Stimulated activated CD4-positive, alpha-beta T cell treated with anti-CD3 and anti-CD28 coated beads, TNF-alpha, amount 100 ng/mL, for 48 hours (primary cell): ENCODE data around the gene CD99L2.
A peak's percentile ranks its signal among the peaks of the same experiment; 100 is the strongest.
"Not testable (repeated sequence)": the region's sequence is repeated elsewhere in the genome, so short reads cannot be mapped to it uniquely, and the experiment has no call there.

ENCODE experiments used
- DNase-seq, 3 donors: peaks; one replicate each; pipeline ENCODE4 v3.0.0-alpha.2; 2020; ENCODE audit warnings: low read depth in 3 of 3

The CD99L2 gene

DNA sequence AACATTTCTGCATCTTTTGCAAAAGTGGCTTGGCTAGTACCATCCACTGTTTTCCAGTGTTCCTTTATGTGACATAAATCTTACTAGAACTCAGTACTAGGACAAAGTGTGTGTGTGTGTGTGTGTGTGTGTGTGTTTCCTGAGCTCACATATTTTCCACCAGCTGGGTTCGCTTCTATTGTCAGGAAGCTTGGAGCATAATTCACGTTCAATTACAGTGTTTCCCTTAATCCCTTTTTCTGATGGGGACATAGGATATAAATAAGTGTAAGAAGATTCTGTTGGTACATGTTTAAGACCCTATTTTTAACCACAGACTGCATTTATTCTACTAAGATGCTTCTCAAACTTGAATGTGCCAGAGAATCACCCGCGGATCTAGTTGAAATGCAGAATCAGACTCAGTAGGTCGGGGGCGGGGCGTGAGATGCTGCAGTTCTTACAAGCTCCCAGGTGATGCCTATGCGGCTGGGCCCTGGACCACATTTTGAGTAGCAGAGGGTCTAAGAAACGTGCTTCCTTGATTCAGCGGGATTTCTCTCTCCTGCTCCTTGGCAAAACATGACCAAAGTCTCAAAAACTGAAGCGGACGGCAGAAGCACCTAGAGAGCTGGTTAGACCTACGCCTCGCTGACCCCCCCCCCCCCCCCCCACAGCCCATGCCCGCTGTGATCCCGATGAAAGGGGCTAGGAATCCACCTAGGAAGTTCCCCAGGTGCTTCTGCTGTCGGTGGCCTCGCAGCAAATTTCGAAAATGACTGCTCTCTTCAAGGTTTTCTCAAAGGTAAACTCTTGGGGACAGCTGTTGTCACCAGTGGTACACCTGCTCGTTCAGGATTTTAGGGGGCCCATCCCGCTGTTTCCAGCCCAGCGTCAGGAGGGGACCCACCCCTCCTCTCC, 797 bp downstream of the CD99L2 start:
- DNase-seq, result peak; percentile 10 to 30 (median 26)

GRCh38 chrX:150896632-150897031, 1.8 kb downstream of the CD99L2 start:
- DNase-seq, result no peak

DNA sequence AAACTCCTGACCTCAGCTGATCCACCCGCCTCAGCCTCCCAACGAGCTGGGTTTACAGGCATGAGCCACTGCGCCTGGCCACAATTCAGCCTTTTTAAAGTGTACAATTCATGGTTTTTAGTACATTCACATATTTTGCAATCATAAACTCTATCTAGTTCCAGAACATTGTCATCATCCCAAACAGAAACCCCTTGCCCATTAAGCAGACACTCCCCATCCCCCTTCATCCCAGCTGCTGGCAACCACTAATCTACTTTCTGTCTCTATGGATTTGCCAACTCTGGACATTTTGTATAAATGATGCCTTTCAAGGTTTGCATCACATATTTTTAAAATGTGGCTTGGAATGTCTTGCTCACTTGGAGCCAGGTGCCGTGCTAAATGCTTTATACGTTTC, 4.5 kb downstream of the CD99L2 start:
- DNase-seq, result no peak

GRCh38 chrX:150889131-150889530, 9.3 kb downstream of the CD99L2 start:
- no peak for DNase-seq

GRCh38 chrX:150887906-150888465, 10.5 kb downstream of the CD99L2 start:
- no peak for DNase-seq

DNA sequence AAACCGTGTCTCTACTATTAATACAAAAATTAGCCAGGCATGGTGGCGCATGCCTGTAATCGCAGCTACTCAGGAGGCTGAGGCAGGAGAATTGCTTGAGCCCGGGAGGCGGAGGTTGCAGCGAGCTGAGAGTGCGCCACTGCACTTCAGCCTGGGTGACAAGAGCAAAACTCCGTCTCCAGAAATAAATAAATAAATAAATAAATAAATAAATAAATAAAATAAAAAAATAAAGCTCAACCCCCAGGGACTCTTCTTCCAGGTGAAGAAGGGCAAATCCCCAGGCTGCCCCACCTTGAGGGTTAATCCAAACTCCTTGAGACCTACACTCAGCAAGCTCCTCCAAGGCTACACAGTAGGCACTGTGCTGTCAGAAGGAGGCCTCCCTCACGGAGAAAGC, 11.2 kb downstream of the CD99L2 start:
- DNase-seq, result not testable (repeated sequence)

DNA sequence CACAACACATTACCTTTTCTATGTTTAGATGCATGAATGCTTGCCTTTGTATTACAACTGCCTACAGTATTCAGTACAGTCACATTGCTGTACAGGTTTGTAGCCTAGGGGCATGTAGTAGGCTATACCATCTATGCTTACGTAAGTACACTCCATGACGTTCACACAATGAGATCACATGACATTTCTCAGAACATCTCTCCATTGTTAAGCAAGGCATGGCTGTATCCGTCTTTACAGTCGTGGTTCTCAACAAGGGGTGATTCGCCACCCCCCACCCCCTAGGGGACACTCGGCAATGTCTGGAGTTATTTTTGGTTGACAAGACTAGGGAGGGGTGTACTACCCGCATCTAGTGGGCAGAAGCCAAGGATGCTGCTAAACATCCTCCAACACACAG, 12.1 kb downstream of the CD99L2 start:
- no peak for DNase-seq

DNA sequence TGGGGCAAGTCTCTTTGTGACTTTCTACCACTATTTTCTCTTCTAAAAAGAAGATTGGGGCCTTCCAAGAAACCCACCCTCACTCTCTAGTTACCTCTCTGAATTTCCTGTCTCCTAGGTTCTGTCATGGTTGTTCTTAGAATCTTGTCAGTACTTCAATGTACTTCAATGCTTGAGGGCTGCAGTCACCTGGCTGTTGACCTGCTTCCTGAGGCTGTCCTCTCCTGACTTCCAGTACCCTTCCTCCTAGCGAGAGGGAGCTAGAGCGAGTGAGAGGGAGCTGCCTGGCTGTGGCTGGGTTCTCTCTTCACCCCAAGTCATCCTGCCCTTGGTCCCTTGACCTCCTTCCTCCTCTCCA, 17.7 kb downstream of the CD99L2 start:
- DNase-seq, result no peak

DNA sequence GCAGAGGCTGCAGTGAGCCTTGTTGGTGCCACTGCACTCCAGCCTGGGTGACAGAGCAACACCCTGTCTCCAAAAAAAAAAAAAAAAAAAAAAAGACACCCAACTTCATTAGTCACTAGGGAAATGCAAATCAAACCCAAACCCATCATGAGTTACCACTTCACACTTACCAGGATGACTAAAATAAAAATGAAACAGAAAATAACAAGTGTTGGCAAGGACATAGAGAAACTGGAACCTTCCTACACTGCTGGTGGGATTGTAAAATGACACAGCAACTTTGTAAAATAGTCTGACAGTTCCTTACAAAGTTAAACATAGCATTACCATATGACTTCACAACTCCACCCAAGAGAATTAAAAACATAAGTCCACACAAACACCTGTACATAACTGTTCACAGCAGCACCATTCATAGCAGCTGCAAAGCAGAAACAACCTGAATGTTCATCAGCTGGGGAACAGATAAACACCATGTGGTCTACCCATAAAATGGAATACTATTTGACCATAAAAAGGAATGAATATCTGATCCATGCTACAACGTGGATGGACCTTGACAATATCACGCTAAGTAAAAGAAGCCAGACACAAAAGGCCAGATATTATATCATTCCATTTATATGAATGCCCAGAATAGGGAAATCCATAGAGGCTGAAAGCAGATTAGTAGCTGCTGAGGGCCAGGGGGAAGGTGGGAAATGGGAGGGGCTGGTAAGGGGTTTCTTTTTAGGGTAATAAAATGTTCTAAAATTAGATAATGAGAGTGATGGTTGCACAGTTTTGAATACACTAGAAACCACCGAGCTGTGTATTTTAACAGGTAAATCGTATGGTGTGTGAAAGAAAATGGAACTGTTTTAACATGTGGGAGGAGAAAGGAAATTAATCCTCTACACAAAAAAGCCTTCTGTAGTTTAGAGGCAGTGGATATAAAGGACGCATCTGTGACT, 18.3 kb downstream of the CD99L2 start:
- no peak for DNase-seq

GRCh38 chrX:150875621-150876020, 22.8 kb downstream of the CD99L2 start:
- not testable (repeated sequence) for DNase-seq

- no peak for DNase-seq
Measured at GRCh38 chrX:150874448-150874847, 24.0 kb downstream of the CD99L2 start.

- no peak for DNase-seq
Measured at GRCh38 chrX:150873616-150874015, 24.9 kb downstream of the CD99L2 start.

- no peak for DNase-seq
Measured at GRCh38 chrX:150872773-150873336, 25.6 kb downstream of the CD99L2 start.

GRCh38 chrX:150871341-150871811, 27.1 kb downstream of the CD99L2 start:
- DNase-seq, result no peak

GRCh38 chrX:150870487-150871340, 27.8 kb downstream of the CD99L2 start:
- no peak for DNase-seq

DNA sequence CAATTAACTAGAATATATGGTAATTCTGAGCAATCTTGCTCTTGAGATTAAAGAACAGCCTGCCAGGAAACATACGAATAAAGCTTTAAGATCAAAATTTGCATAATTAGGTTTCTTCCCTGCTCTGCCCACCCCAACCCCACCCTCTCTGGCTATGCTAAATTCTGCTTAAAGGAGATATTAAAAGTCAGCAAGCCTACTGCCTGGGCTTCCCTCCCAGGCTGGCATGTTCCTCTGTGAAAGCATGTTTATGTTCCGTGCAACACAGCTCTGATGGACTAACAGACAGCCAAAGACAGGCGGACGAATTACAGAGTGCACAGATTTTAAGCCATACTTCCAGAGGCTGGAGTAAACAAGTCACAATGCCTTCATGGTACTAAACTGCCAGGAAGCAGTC, 28.4 kb downstream of the CD99L2 start:
- DNase-seq, result no peak

DNA sequence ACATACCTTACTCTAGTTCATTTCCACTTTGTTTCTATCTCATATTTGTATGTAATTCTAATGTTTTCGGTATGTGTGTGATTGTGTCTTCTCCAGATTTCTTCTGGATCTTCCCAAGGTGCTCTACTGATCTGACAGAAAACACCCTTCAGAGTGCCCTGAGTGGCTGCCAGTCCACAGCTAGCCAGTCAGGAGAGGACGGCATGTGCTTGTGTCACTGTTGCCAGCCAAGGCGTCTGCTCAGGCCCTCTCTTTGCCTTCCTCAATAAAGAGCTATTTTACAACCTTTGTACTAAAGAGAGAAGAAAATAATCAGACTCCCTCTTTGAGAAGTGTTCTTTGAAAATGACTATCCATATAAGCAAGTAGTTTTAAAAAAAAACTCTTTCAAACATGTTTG, 29.0 kb downstream of the CD99L2 start:
- DNase-seq, result no peak

DNA sequence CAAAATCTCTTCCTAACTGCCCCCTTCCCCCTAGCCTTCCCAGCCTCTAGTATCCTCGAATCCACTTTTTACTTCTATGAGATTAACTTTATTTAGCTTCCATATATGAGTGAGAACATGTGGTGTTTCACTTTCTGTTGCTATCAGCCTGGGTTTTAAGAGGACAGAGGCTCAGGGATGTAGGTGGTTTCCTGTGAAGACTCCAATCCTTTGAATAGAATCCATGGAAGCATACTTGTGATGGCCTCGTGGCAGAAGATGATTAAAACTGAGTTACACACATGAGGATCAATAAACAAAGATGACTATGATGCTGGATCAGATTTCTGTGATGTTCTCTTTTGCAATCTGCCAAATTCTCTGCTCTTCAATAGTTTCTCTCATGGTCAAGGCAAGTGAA, 29.8 kb downstream of the CD99L2 start:
- DNase-seq, result no peak

DNA sequence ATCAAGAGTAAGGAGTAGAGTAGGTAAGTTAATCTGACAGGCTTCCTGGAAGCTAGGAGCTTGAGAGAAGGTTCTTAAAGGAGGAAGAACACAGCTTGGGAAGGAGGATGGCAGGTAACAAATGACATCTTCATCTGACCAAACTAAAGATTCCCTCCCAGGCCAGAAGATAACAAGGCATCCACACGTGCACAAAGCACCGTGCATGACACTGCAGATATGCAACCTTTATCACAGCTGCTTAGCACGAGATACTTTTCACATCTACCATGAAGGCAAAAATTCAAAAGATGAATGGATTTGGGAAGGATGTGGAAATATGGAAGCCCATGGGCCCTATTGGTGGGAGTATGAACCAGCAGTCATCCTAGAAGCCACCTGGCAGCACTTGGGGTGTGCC, 34.3 kb downstream of the CD99L2 start:
- no peak for DNase-seq

DNA sequence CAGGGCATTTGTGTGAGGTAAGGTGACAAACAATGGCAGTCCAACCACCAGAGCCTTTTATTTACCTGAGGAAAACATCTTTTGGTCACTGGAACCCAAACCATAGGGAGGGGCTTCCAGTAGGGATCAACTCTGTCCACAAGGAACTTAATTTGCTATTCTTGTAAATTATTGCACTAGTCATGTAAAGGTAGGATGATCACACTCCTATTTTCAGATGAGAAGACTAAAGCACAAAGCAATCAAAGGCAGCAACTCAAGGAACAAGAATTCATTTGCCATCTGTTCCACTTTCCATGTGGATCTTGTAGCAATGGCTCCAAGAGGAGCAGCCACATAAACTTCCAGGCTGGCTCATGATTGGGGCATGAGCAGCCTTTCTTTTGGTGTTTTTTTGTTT, 35.3 kb downstream of the CD99L2 start:
- no peak for DNase-seq

DNA sequence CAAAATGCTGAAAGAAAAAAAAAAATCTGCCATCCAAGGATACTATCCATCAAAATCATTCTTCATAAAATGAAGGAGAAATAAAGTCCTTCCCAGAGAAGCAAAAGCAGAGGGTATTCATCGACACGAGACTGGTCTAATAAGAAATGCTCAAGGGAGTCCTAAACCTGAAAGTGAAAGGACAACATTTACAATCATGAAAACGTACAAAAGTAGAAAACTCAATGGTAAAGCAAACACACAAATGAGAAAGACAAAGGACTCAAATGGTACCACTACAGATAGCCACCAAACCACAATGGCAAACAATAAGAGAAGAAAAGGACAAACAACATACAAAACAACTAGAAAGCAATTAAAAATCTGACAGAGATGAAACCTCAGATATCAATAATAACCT, 41.0 kb downstream of the CD99L2 start:
- DNase-seq, result no peak
